K562 (cell line): ENCODE data around the gene UBXN1. TPM values are rescaled to one million over a fixed set of nuclear protein-coding genes. Genes with fewer than 3 reads are reported as not detected.
A peak's percentile ranks its signal among the peaks of the same experiment; 100 is the strongest.

ENCODE experiments used
- ATAC-seq: fragments of 200-7000 bp; cut with Tn5 transposase; 3 replicates; pipeline ENCODE4 v1.9.1; 2020; ENCODE audit warnings: moderate library complexity
- BruUV-seq: library from RNA; stranded (reverse); fragments of 400-500 nt; replicated peaks from 2 replicates; lab custom pipeline; 2021; lab: Mats Ljungman, UMichigan
- CTCF ChIA-PET: fragments of 300-600 bp; formaldehyde crosslinking; extraction: SDS; loops from one replicate; lab custom pipeline; 2021; ENCODE audit warnings: low intra/inter-chr PET ratio; lab: Yijun Ruan, JAX
- POLR2A ChIA-PET: fragments of 300-600, 350-650 bp; sonication (Branson Sonifier 250); formaldehyde crosslinking; extraction: SDS; loops from one replicate; lab custom pipeline; 2021; ENCODE audit warnings: antibody characterized with exemption, inconsistent platforms; lab: Yijun Ruan, JAX
- DNase-seq, 4 experiments: peaks; one replicate each; pipeline versions ENCODE4 v3.0.0 to v3.0.0-alpha.2; 2011 to 2018; ENCODE audit warnings: low spot score in 3 of 4, mixed read lengths in 3 of 4; ENCODE audit errors: extremely low read depth in 1 of 4
- FAIRE-seq: peaks from 2 replicates; lab custom pipeline; 2011; peaks lifted over from hg19 to GRCh38; lab: Jason Lieb, UNC
- H2AFZ ChIP-seq: 2 replicates; pipeline ENCODE4 v1.6.0; 2011; ENCODE audit warnings: low read depth, low read length, control low read depth, inconsistent platforms
- H3K27ac ChIP-seq: fragments of 200-600 bp; 3 replicates; pipeline ENCODE4 v1.8.0; 2011; ENCODE audit warnings: low read depth, mild to moderate bottlenecking, control low read depth, inconsistent platforms, low read length, moderate library complexity, mixed read lengths; ENCODE audit errors: extremely low read depth
- H3K27me3 ChIP-seq, 2 experiments: fragments of 300-600 bp in 1 of 2; 2 replicates in 1 of 2; 3 replicates in 1 of 2; pipeline versions ENCODE4 v1.6.0 to v1.8.0; 2011; ENCODE audit warnings: inconsistent platforms in 2 of 2, low read length in 2 of 2, mild to moderate bottlenecking in 1 of 2, mixed read lengths in 1 of 2, moderate library complexity in 1 of 2; ENCODE audit not compliant: control insufficient read depth in 2 of 2, insufficient read depth in 2 of 2
- H3K36me3 ChIP-seq: fragments of 300-600 bp; 3 replicates; pipeline ENCODE4 v1.8.0; 2011; ENCODE audit warnings: mild to moderate bottlenecking, low read length, inconsistent platforms; ENCODE audit not compliant: control insufficient read depth, insufficient read depth
- H3K4me1 ChIP-seq, 2 experiments: fragments of 200-600 bp in 1 of 2; replicated peaks in 1 of 2; 2 replicates in 1 of 2; 3 replicates in 1 of 2; pipeline versions ENCODE4 v1.5.1 to v1.8.0; 2011; ENCODE audit warnings: inconsistent platforms in 2 of 2, low read length in 2 of 2, mild to moderate bottlenecking in 1 of 2, mixed read lengths in 1 of 2, moderate library complexity in 1 of 2; ENCODE audit not compliant: control insufficient read depth in 2 of 2, insufficient read depth in 2 of 2
- H3K4me2 ChIP-seq: 2 replicates; pipeline ENCODE4 v1.6.1; 2011; ENCODE audit warnings: low read length, control low read depth, inconsistent platforms, mixed read lengths; ENCODE audit not compliant: insufficient read depth
- H3K4me3 ChIP-seq: fragments of 200-600 bp; sonication (generic), shearing (Covaris generic); 2 replicates; pipeline ENCODE4 v1.5.1; 2016; ENCODE audit warnings: control low read depth, inconsistent platforms
- H3K79me2 ChIP-seq: fragments of 200-600 bp; 3 replicates; pipeline ENCODE4 v1.8.0; 2011; ENCODE audit warnings: low read length, inconsistent platforms; ENCODE audit not compliant: control insufficient read depth, insufficient read depth
- H3K9ac ChIP-seq, 2 experiments: 2 replicates each; pipeline versions ENCODE4 v1.6.0 to v1.6.1; 2011; ENCODE audit warnings: low read depth in 2 of 2, low read length in 2 of 2, control low read depth in 1 of 2, inconsistent platforms in 1 of 2, mild to moderate bottlenecking in 1 of 2, mixed read lengths in 1 of 2; ENCODE audit not compliant: insufficient read depth in 1 of 2
- H3K9me1 ChIP-seq: one replicate; pipeline ENCODE4 v1.6.0; 2011; ENCODE audit warnings: inconsistent platforms, mild to moderate bottlenecking, low read length, moderate library complexity; ENCODE audit not compliant: control insufficient read depth, insufficient read depth
- H3K9me3 ChIP-seq: replicated peaks from 2 replicates; pipeline ENCODE4 v1.5.1; 2011; ENCODE audit warnings: low read depth, low read length, inconsistent platforms; ENCODE audit not compliant: control insufficient read depth, insufficient read depth
- H4K20me1 ChIP-seq: replicated peaks from 2 replicates; pipeline ENCODE4 v1.6.1; 2011; ENCODE audit warnings: low read length, inconsistent platforms, mixed read lengths; ENCODE audit not compliant: control insufficient read depth, insufficient read depth
- ESRRA ChIP-seq: fragments of 450-650 bp; IDR thresholded peaks from 2 replicates; pipeline ENCODE4 v1.6.1; 2014; ENCODE audit warnings: low read depth, mild to moderate bottlenecking, moderate library complexity, borderline replicate concordance
- FOXA1 ChIP-seq: fragments of 450-650 bp; IDR thresholded peaks from 2 replicates; pipeline ENCODE4 v1.6.1; 2016; ENCODE audit warnings: mild to moderate bottlenecking, borderline replicate concordance
- MIER1 ChIP-seq: fragments of 450-650 bp; IDR thresholded peaks from 2 replicates; pipeline ENCODE4 v1.6.1; 2016; ENCODE audit warnings: antibody characterized with exemption, mild to moderate bottlenecking, low read depth
- MTA2 ChIP-seq: fragments of 450-650 bp; IDR thresholded peaks from 2 replicates; pipeline ENCODE4 v1.6.1; 2016; ENCODE audit warnings: low read depth
- ZC3H11A ChIP-seq: IDR thresholded peaks from 2 replicates; pipeline ENCODE4 v1.6.1; 2012; ENCODE audit warnings: low read depth, low read length, improper control_type of control experiment
- ZNF586 ChIP-seq: fragments of 450-650 bp; formaldehyde crosslinking; conservative IDR thresholded peaks from 2 replicates; pipeline ENCODE4 v1.4.0; 2020; ENCODE audit warnings: mild to moderate bottlenecking, moderate library complexity
- WGBS: fragments of 100-300 bp; shearing (Covaris generic); methylation state at CpG from one replicate; pipeline ENCODE4 v1.1.6; 2016; ENCODE audit warnings: low coverage, mixed read lengths; ENCODE audit not compliant: insufficient coverage; ENCODE audit errors: missing lambda C conversion rate; 5-methylcytosine and 5-hydroxymethylcytosine counted together
- in situ Hi-C: fragments of 300-500 bp; cut with MboI; formaldehyde crosslinking; loops from 4 replicates; pipeline ENCODE4 v1.15.0; 2018; ENCODE audit warnings: inconsistent platforms, mixed read lengths
- intact Hi-C: fragments of 100-400 bp; cut with micrococcal nuclease; formaldehyde crosslinking; loops from 2 replicates; pipeline ENCODE4 v1.14.2; 2022
- polyA plus RNA-seq, 8 experiments: library from polyadenylated mRNA; depleted of rRNA in 4 of 8; stranded (reverse) in 5 of 8; unstranded in 3 of 8; fragments of >200 nt; fragmentation: Nextera tagmentation in 2 of 8; fragmentation: Illumina TruSeq in 1 of 8; extraction: Ambion mirVana in 2 of 8; extraction: Trizol in 1 of 8; gene quantifications; 2 replicates each; pipeline versions ENCODE4 v1.2.1 to v1.2.3, GENCODE V29; 2011 to 2014; ENCODE audit warnings: inconsistent platforms in 1 of 8, missing spikeins in 1 of 8
- total RNA-seq, 7 experiments: library from RNA; depleted of rRNA in 6 of 7; stranded (reverse); fragments of >200 nt in 6 of 7; fragmentation: Illumina TruSeq in 2 of 7; extraction: Trizol in 2 of 7; gene quantifications; 2 replicates each; pipeline versions ENCODE4 v1.2.1 to v1.2.3, GENCODE V29; 2011 to 2021; ENCODE audit warnings: low replicate concordance in 1 of 7
- TF ChIP-seq, protein P1 (sequence below): fragments of 250-450 bp; sonication (Bioruptor Pico); IDR thresholded peaks from 2 replicates; pipeline ENCODE4 v1.8.0; 2021; ENCODE audit warnings: moderate library complexity, mild to moderate bottlenecking, inconsistent platforms
- TF ChIP-seq, protein P2 (sequence below), 3 experiments: IDR thresholded peaks in 2 of 3; conservative IDR thresholded peaks in 1 of 3; 2 replicates each; pipeline ENCODE4 v1.5.1; 2011 to 2012; ENCODE audit warnings: low read length in 3 of 3, mild to moderate bottlenecking in 3 of 3, control low read depth in 2 of 3, improper control_type of control experiment in 1 of 3, inconsistent platforms in 1 of 3, low read depth in 1 of 3, mixed read lengths in 1 of 3, moderate library complexity in 1 of 3; ENCODE audit not compliant: insufficient read depth in 2 of 3

The UBXN1 gene
- total and polyA plus RNA-seq, 9 of the 15 experiments (the other 6 are each of a cell fraction or from before 2014, with no cell fraction given) = 4.8 to 263 (median 99.7) TPM

DNA sequence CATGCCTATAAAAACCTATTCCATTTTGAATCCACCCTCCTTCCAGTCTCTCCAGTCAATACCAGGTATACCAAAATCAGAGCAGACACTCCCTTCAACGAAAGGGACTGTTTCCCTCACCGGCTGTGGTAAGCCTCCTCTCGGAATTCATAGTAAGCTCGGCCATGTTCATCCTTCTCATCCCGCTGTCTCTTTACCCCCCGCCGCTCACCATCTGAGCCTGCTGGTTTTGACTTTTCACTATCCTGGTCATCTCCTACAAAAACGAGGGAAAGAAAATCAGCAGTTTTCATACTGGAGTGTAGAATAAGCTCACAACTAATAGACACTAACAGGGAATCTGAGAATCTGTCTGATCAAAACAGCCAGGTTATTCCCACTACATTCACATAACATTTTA is 45.3 kb upstream of the UBXN1 start:
- no peaks in the 10 kb centered on the region for H3K9me1 ChIP-seq
- TF ChIP-seq, protein P1, sequence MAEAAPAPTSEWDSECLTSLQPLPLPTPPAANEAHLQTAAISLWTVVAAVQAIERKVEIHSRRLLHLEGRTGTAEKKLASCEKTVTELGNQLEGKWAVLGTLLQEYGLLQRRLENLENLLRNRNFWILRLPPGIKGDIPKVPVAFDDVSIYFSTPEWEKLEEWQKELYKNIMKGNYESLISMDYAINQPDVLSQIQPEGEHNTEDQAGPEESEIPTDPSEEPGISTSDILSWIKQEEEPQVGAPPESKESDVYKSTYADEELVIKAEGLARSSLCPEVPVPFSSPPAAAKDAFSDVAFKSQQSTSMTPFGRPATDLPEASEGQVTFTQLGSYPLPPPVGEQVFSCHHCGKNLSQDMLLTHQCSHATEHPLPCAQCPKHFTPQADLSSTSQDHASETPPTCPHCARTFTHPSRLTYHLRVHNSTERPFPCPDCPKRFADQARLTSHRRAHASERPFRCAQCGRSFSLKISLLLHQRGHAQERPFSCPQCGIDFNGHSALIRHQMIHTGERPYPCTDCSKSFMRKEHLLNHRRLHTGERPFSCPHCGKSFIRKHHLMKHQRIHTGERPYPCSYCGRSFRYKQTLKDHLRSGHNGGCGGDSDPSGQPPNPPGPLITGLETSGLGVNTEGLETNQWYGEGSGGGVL = no peak
- TF ChIP-seq, all 486 proteins: peak for 0
- no peaks in the 10 kb centered on the region for H3K27me3 ChIP-seq
- H3K9me3 ChIP-seq = no peaks in the 10 kb centered on the region
- DNase-seq (no peak), FAIRE-seq (no peak), ATAC-seq (no peak)
- in situ Hi-C loops = no loop called here
- intact Hi-C loops = loop anchor here (10.0 kb wide), 1 partner anchor 121 kb away; no protein-coding TSS in a partner anchor
- peaks cover 6% of the 10 kb centered on the region; the same call in 1 of the 2 replicates for H4K20me1 ChIP-seq
- peak overlapping the region; percentile 75 to 98; a peak in 2 of 4 replicates for H3K9ac ChIP-seq
- POLR2A ChIA-PET = interaction anchor here (0.6 to 2.3 kb wide), 11 partner anchors 9 to 151 kb away, joined by 3 to 6 read pairs (median 3); partner anchors contain the start of genes GANAB, GNG3 and STX5
- H3K27ac ChIP-seq = no peak overlapping the region
- peak overlapping the region; percentile 8; the same call in 1 of the 2 replicates for H3K4me2 ChIP-seq
- H2AFZ ChIP-seq = no peak overlapping the region
- peaks cover 68% of the 10 kb centered on the region for H3K36me3 ChIP-seq
- no peak overlapping the region for H3K4me3 ChIP-seq
- BruUV-seq = no TSS peak
- 82% methylated on average over 8 of the region's 8 CpGs for WGBS
- peaks cover 9 to 14% of the 10 kb centered on the region in 2 experiments; a peak in 4 of 5 replicates for H3K4me1 ChIP-seq
- peaks cover 81% of the 10 kb centered on the region for H3K79me2 ChIP-seq
- CTCF ChIA-PET = interaction anchor here (0.6 kb wide), 1 partner anchor 15 kb away, joined by 4 read pairs; no protein-coding TSS in a partner anchor

DNA sequence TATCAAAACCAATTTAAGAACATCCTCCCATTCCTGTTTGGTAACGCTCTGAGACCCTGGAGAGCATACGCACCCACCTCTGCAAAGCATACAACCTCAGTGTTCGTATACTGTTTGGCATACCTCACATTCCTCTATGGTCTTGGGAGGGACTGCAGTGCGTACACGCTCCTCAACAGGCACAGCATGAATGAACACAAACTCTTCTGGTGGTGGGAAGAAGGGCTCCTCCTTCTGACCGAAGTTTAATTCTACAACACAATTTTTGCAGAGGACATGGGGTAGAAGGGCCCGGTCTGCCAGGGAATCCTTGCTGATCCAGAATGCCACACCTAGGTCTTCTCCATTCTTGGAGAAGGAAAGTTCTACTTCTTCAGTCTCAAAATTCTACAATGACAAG is 43.1 kb upstream of the UBXN1 start:
- POLR2A ChIA-PET = interaction anchor here (1.1 kb wide), 1 partner anchor 120 kb away, joined by 3 read pairs; no protein-coding TSS in a partner anchor
- H3K9me1 ChIP-seq = no peaks in the 10 kb centered on the region
- H3K4me1 ChIP-seq = peaks cover 8 to 9% of the 10 kb centered on the region in 2 experiments; a peak in 4 of 5 replicates
- intact Hi-C loops (loop anchor here (10.0 kb wide), 1 partner anchor 123 kb away; no protein-coding TSS in a partner anchor), in situ Hi-C loops (no loop called here)
- H3K27me3 ChIP-seq = no peaks in the 10 kb centered on the region
- H3K36me3 ChIP-seq = peaks cover 90% of the 10 kb centered on the region
- CTCF ChIA-PET = no interaction called here
- H3K9ac ChIP-seq = no peak overlapping the region
- TSS peak; percentile 38 for BruUV-seq
- DNase-seq = peak in 1 of 4 experiments; percentile 24
- H3K9me3 ChIP-seq = no peaks in the 10 kb centered on the region
- no peak overlapping the region for H2AFZ ChIP-seq
- H3K27ac ChIP-seq = no peak overlapping the region
- no peak for FAIRE-seq
- H3K4me3 ChIP-seq = no peak overlapping the region
- no peak; the same call in 2 of the 3 replicates for ATAC-seq
- no peak overlapping the region for H3K4me2 ChIP-seq
- peaks cover 74% of the 10 kb centered on the region for H3K79me2 ChIP-seq
- peaks cover 6% of the 10 kb centered on the region; the same call in 1 of the 2 replicates for H4K20me1 ChIP-seq
- WGBS = 96% methylated on average over 7 of the region's 7 CpGs
- no peak for TF ChIP-seq ZNF586 (CRISPR knock-in tag)
- no peak for TF ChIP-seq ESRRA
- TF ChIP-seq, protein P2, sequence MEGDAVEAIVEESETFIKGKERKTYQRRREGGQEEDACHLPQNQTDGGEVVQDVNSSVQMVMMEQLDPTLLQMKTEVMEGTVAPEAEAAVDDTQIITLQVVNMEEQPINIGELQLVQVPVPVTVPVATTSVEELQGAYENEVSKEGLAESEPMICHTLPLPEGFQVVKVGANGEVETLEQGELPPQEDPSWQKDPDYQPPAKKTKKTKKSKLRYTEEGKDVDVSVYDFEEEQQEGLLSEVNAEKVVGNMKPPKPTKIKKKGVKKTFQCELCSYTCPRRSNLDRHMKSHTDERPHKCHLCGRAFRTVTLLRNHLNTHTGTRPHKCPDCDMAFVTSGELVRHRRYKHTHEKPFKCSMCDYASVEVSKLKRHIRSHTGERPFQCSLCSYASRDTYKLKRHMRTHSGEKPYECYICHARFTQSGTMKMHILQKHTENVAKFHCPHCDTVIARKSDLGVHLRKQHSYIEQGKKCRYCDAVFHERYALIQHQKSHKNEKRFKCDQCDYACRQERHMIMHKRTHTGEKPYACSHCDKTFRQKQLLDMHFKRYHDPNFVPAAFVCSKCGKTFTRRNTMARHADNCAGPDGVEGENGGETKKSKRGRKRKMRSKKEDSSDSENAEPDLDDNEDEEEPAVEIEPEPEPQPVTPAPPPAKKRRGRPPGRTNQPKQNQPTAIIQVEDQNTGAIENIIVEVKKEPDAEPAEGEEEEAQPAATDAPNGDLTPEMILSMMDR (IDR thresholded peaks at IDR 0.05 in 2 of 3, conservative IDR thresholded peaks at IDR 0.05 in 1 of 3; ENCODE audit: insufficient read depth in 2 of 3, low read depth in 1 of 3, low read length in 3 of 3) = peak in 2 of 3 experiments; percentile 24 to 25; a peak in 1 of 6 replicates
- no peak for TF ChIP-seq MTA2
- no peak for TF ChIP-seq MIER1
- no peak for TF ChIP-seq FOXA1
- TF ChIP-seq ZC3H11A = no peak
